H1 (cell line): ENCODE data around the gene IQCF2.

Experiments used
- POLR2A ChIP-seq, 2 experiments: IDR thresholded peaks; 1 replicate in 1 of 2; 2 replicates in 1 of 2; pipeline ENCODE4 v1.6.1; 2011; ENCODE audit warnings: low read depth in 2 of 2, low read length in 2 of 2, mild to moderate bottlenecking in 2 of 2; ENCODE audit errors: control extremely low read depth in 1 of 2
- RFX5 ChIP-seq: IDR thresholded peaks from 2 replicates; pipeline ENCODE4 v1.6.1; 2011; ENCODE audit warnings: low read depth, low read length, improper control_type of control experiment, borderline replicate concordance
- SIX5 ChIP-seq: IDR thresholded peaks from 2 replicates; pipeline ENCODE4 v1.6.1; 2011; ENCODE audit warnings: mild to moderate bottlenecking, low read depth, low read length
- SP1 ChIP-seq: IDR thresholded peaks from 2 replicates; pipeline ENCODE4 v1.6.1; 2011; ENCODE audit warnings: low read depth, low read length
- TCF12 ChIP-seq: IDR thresholded peaks from 2 replicates; pipeline ENCODE4 v1.6.1; 2011; ENCODE audit warnings: low read depth, mild to moderate bottlenecking, low read length
- ZNF274 ChIP-seq: IDR thresholded peaks from 2 replicates; pipeline ENCODE4 v1.7.0; 2012; ENCODE audit warnings: low read length, borderline replicate concordance; ENCODE audit errors: extremely low read depth
- TF ChIP-seq, protein P1 (sequence below), 3 experiments: IDR thresholded peaks; 1 replicate in 2 of 3; 2 replicates in 1 of 3; pipeline versions ENCODE4 v1.5.1 to v1.6.1; 2011; ENCODE audit warnings: low read length in 3 of 3, mild to moderate bottlenecking in 3 of 3, inconsistent platforms in 2 of 3, low read depth in 1 of 3, moderate library complexity in 1 of 3; ENCODE audit not compliant: insufficient read depth in 1 of 3; ENCODE audit errors: control extremely low read depth in 1 of 3

DNA sequence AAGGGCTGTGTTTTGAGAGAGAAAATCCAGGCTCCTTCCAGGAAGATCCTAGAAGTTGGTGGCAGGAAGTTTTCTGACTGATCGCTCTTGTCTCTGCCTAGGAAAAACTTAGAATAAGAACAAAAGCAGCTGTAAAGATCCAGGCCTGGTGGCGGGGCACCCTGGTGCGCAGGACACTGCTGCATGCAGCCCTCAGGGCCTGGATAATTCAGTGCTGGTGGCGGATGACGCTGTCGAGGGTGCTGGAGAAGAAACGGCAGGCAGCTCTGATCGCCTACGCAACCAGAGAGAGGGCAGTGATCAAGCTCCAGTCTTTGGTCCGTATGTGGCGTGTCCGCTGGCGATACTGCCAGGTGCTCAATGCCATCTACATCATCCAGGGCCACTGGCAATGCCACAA is 1.5 kb downstream of the IQCF2 start:
- TF ChIP-seq POLR2A (IDR thresholded peaks at IDR 0.05; ENCODE audit: control extremely low read depth in 1 of 2, low read depth in 2 of 2, low read length in 2 of 2): no peak
- TF ChIP-seq ZNF274: no peak
- TF ChIP-seq SIX5: no peak
- no peak for TF ChIP-seq RFX5
- TF ChIP-seq, protein P1, sequence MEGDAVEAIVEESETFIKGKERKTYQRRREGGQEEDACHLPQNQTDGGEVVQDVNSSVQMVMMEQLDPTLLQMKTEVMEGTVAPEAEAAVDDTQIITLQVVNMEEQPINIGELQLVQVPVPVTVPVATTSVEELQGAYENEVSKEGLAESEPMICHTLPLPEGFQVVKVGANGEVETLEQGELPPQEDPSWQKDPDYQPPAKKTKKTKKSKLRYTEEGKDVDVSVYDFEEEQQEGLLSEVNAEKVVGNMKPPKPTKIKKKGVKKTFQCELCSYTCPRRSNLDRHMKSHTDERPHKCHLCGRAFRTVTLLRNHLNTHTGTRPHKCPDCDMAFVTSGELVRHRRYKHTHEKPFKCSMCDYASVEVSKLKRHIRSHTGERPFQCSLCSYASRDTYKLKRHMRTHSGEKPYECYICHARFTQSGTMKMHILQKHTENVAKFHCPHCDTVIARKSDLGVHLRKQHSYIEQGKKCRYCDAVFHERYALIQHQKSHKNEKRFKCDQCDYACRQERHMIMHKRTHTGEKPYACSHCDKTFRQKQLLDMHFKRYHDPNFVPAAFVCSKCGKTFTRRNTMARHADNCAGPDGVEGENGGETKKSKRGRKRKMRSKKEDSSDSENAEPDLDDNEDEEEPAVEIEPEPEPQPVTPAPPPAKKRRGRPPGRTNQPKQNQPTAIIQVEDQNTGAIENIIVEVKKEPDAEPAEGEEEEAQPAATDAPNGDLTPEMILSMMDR (IDR thresholded peaks at IDR 0.05; ENCODE audit: control extremely low read depth in 1 of 3, insufficient read depth in 1 of 3, low read depth in 1 of 3, low read length in 3 of 3): no peak
- no peak for TF ChIP-seq TCF12
- no peak for TF ChIP-seq SP1
